ENCODE data around the gene FNBP1L. TPM values are rescaled to one million over a fixed set of nuclear protein-coding genes. Genes with fewer than 3 reads are reported as not detected.

The FNBP1L gene
- total RNA-seq, 1 donor from 2014 or later = 50.0 TPM

DNA sequence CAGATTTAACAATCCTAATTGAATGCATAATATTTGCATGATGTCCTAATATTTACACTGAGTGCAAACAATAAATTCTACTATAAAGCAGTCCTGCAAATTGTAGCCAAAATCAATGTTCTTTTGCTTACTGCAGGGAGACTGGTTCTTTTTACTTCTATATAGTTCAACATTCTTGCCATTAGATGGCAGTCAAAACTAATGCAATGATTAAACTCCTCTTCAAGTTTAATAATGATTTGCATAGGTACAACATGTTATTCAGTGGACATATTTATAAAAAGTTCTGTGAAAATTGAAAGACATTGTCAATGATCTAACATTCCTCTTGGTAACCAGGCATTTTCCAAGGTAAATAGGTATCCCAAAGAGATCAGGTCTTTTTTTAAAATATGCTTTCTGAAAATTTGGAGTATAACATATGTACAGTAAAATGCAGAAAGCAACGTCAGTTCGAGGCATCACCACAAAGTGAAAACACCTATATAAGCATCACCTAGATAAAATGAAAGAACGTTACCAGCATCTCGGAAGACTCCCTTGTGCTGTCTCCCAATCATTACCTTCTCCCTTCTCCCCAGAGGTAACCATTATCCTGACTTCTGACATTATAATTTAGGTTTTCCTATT, 9.8 kb upstream of the FNBP1L start:
- TF ChIP-seq, protein P1, sequence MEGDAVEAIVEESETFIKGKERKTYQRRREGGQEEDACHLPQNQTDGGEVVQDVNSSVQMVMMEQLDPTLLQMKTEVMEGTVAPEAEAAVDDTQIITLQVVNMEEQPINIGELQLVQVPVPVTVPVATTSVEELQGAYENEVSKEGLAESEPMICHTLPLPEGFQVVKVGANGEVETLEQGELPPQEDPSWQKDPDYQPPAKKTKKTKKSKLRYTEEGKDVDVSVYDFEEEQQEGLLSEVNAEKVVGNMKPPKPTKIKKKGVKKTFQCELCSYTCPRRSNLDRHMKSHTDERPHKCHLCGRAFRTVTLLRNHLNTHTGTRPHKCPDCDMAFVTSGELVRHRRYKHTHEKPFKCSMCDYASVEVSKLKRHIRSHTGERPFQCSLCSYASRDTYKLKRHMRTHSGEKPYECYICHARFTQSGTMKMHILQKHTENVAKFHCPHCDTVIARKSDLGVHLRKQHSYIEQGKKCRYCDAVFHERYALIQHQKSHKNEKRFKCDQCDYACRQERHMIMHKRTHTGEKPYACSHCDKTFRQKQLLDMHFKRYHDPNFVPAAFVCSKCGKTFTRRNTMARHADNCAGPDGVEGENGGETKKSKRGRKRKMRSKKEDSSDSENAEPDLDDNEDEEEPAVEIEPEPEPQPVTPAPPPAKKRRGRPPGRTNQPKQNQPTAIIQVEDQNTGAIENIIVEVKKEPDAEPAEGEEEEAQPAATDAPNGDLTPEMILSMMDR (IDR thresholded peaks at IDR 0.05) = peak; percentile 75
- intact Hi-C loops (cut with DNase I) = no loop called here
- ATAC-seq (peak; percentile 57), DNase-seq (no peak)
- Histone ChIP-seq H3K9me3 (no peaks in the 10 kb centered on the region), H3K27ac (no peak overlapping the region), H3K4me1 (no peaks in the 10 kb centered on the region), H3K27me3 (no peaks in the 10 kb centered on the region), H3K4me3 (no peak overlapping the region), H3K36me3 (no peaks in the 10 kb centered on the region)

DNA sequence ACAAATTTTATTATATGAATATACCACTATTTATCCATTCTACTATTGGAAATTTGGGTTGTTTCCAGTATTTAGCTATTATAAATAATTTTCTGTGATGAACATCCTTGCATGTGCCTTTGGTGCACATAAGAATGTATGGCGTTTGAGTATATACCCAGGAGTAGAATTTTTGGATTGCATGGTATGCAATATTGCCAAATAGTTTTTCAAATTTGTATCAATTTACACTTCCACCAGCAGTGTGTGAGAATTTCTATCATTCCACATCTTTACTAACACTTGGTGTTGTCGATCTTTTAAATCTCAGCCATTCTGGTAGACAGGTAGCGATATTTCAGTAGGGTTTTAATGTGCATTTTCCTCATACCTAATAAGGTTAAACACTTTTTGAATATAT, 9.2 kb upstream of the FNBP1L start:
- DNase-seq (no peak), ATAC-seq (no peak)
- Histone ChIP-seq H3K27me3 (no peaks in the 10 kb centered on the region), H3K4me1 (no peaks in the 10 kb centered on the region), H3K36me3 (no peaks in the 10 kb centered on the region), H3K4me3 (no peak overlapping the region), H3K9me3 (no peaks in the 10 kb centered on the region), H3K27ac (no peak overlapping the region)
- intact Hi-C loops (cut with DNase I) = no loop called here
- TF ChIP-seq, protein P1 (IDR thresholded peaks at IDR 0.05) = no peak

DNA sequence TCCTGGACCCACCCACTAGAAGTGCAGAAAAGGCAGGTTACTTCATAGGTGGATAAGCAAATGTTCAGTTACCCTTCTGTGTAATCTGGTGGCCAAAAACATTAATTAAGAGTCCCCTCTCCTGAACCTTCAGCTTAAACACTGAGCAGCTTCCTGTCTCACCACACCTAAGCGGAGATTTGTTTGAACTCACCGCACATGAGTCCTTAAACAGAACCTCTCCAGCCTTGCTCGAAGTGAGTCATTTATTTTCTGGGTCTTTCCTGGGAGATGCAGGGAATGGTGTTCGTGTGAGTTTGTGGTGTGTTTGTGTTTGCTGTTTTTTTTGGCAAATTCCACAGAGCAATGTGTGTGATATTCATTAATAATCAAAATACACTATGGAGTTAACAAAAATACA, 7.6 kb upstream of the FNBP1L start:
- intact Hi-C loops (cut with DNase I) = no loop called here
- ATAC-seq = peak; percentile 80
- TF ChIP-seq, protein P1 (IDR thresholded peaks at IDR 0.05) = no peak
- Histone ChIP-seq H3K27me3 (no peaks in the 10 kb centered on the region), H3K36me3 (no peaks in the 10 kb centered on the region), H3K27ac (no peak overlapping the region), H3K4me1 (no peaks in the 10 kb centered on the region), H3K9me3 (no peaks in the 10 kb centered on the region), H3K4me3 (no peak overlapping the region)
- DNase-seq = no peak

DNA sequence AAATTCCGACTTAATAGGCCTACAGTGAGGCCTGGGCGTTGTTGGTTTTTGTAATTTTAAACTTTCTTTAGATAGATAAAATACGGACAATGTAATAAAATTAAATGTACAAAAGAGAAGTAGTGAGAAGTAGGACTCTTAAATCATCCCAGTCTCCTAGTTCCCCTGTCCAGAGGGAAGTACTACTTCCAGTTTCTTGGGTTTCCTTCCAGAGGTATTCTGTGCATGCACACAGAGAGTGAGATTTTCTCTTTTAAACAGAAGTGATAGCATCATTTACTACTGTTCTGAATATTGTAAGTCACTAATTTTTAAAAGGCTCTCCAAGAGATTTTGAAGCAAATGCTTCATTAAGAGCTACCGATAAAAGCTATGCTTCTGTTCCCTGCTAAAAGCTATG, 7.2 kb upstream of the FNBP1L start:
- Histone ChIP-seq H3K4me3 (no peak overlapping the region), H3K27me3 (no peaks in the 10 kb centered on the region), H3K27ac (no peak overlapping the region), H3K36me3 (no peaks in the 10 kb centered on the region), H3K4me1 (no peaks in the 10 kb centered on the region), H3K9me3 (no peaks in the 10 kb centered on the region)
- intact Hi-C loops (cut with DNase I) = no loop called here
- ATAC-seq (no peak), DNase-seq (no peak)
- TF ChIP-seq, protein P1 (IDR thresholded peaks at IDR 0.05) = no peak

DNA sequence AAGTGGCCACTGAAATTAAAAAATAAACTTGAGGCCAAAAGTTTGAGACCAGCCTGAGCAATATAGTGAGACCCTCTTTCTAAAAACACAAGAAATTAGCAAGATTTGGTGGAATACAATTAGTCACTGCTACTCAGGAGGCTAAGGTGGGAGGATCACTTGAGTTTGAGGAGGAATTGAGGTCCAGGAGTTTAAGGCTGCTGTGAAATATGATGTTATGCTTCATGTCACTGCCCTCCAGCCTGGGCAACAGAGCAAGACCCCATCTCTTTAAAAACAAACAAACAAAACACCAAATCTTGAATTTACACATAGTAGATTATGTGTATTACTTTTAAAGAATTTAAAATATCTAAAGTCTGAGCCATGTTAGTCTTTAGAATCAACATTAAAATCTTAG, 6.3 kb upstream of the FNBP1L start:
- ATAC-seq (no peak), DNase-seq (no peak)
- intact Hi-C loops (cut with DNase I) = no loop called here
- TF ChIP-seq, protein P1 (IDR thresholded peaks at IDR 0.05) = no peak
- Histone ChIP-seq H3K27me3 (no peaks in the 10 kb centered on the region), H3K27ac (no peak overlapping the region), H3K9me3 (no peaks in the 10 kb centered on the region), H3K36me3 (no peaks in the 10 kb centered on the region), H3K4me1 (no peaks in the 10 kb centered on the region), H3K4me3 (no peak overlapping the region)
